BE2C (cell line): Measurements from ENCODE around the gene NEU2.

Experiments used
- DNase-seq: peaks from one replicate; pipeline ENCODE4 v3.0.0-alpha.2; 2020
- H3K27me3 ChIP-seq: fragments of 250-450 bp; sonication (Bioruptor Pico); 2 replicates; pipeline ENCODE4 v1.5.1; 2020; ENCODE audit warnings: mild to moderate bottlenecking
- H3K36me3 ChIP-seq: fragments of 250-450 bp; sonication (Bioruptor Pico); 2 replicates; pipeline ENCODE4 v1.5.1; 2020; ENCODE audit warnings: mild to moderate bottlenecking
- H3K4me1 ChIP-seq: fragments of 250-450 bp; sonication (Bioruptor Pico); 2 replicates; pipeline ENCODE4 v1.5.1; 2020
- H3K4me3 ChIP-seq: 2 replicates; pipeline ENCODE4 v1.5.1; 2011; ENCODE audit warnings: low read depth, low read length
- H3K9me3 ChIP-seq: fragments of 250-450 bp; sonication (Bioruptor Pico); 2 replicates; pipeline ENCODE4 v1.5.1; 2020
- CTCF ChIP-seq: IDR thresholded peaks from 2 replicates; pipeline ENCODE4 v1.5.1; 2012; ENCODE audit warnings: mild to moderate bottlenecking, low read depth, low read length

Gene NEU2

DNA sequence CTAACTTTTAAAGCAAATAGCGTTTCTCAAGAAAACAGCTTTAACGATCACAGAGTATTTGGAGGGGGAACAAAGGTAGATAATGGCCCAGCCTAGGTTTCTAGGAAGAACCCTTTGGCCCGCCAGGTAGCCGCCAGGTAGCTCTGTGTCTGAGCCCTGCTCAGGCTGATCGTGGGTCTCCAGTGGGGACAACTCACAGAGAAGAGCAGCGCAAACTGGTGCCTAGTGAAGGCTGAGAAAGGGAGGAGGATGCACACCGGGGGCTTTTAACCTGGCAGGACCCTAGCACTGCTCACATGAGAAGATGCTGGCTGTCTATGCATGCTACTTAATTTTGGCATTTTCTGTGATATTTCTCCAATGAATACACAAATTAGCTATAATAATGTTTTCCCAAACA is 25.2 kb upstream of the NEU2 start:
- no peak for TF ChIP-seq CTCF
- Histone ChIP-seq H3K9me3 (no peaks in the 10 kb centered on the region), H3K4me1 (no peaks in the 10 kb centered on the region), H3K27me3 (peaks cover 17% of the 10 kb centered on the region), H3K4me3 (no peak overlapping the region), H3K36me3 (no peaks in the 10 kb centered on the region)
- no peak for DNase-seq

DNA sequence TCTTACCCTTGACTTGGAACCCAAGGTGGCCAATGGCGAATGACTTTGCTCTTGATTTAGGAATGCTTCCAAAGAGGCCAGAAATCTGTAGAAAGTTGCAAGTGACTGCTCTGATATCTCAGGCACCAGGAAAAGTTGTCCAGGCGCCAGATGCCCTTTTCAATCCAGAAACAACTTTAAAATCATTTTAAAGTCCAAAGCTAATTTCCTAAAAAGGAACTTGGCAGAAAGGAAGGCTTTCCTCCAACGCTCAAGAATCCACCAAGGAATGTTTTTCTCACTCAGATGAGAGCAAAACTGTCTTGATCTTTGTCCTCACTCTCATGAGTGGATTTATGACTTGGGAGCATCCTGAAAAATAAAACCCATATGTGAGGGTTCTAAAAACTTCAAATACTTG is 24.7 kb upstream of the NEU2 start:
- no peaks in the 10 kb centered on the region for H3K36me3 ChIP-seq
- no peak for DNase-seq
- peaks cover 17% of the 10 kb centered on the region for H3K27me3 ChIP-seq
- TF ChIP-seq CTCF, result no peak
- no peaks in the 10 kb centered on the region for H3K4me1 ChIP-seq
- H3K4me3 ChIP-seq, result no peak overlapping the region
- no peaks in the 10 kb centered on the region for H3K9me3 ChIP-seq

DNA sequence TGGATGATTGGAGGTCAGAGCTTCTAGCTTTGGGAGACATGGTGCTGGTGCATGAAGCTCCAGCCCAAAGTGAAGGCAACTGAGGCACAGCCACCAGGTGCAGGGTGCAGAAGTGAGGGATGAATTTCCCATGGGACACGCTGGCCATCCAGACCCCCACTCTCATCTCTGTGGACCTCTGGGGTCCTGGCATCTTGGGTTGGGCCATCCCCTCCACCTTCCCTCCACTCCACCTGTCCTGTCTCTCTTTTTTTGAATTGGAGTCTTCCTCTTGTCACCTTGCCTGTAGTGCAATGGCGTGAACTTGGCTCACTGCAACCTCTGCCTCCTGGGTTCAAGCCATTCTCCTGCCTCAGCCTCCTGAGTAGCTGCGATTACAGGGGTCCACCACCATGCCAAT is 22.8 kb upstream of the NEU2 start:
- no peak for DNase-seq
- TF ChIP-seq CTCF, result no peak
- Histone ChIP-seq H3K9me3 (no peaks in the 10 kb centered on the region), H3K27me3 (peaks cover 10% of the 10 kb centered on the region), H3K36me3 (no peaks in the 10 kb centered on the region), H3K4me1 (no peaks in the 10 kb centered on the region), H3K4me3 (no peak overlapping the region)

- Histone ChIP-seq H3K36me3 (no peaks in the 10 kb centered on the region), H3K27me3 (peaks cover 2% of the 10 kb centered on the region), H3K4me3 (no peak overlapping the region), H3K9me3 (no peaks in the 10 kb centered on the region), H3K4me1 (no peaks in the 10 kb centered on the region)
- TF ChIP-seq CTCF, result no peak
- DNase-seq, result no peak
Measured at GRCh38 chr2:233010569-233011267, 21.8 kb upstream of the NEU2 start.

DNA sequence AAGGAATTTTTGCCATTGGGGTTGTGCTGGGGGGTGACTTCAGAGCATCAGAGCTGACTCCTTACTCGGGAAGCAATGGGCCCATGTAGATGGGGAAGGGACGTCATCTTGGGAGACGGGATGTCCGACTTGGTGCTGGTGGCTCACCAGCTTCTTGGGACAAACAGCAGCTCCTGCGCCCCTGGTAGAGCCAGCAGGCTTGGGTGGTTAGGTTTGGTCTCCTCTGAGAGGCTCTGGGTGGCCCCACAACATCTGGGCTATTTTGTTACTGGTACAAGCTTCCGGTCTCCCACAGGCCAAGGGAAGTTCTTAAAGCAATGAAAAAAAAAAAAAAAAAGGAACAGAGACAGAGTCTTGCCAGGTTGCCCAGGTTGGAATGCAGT is 21.2 kb upstream of the NEU2 start:
- H3K27me3 ChIP-seq, result no peaks in the 10 kb centered on the region
- no peak overlapping the region for H3K4me3 ChIP-seq
- no peaks in the 10 kb centered on the region for H3K4me1 ChIP-seq
- TF ChIP-seq CTCF, result no peak
- H3K36me3 ChIP-seq, result no peaks in the 10 kb centered on the region
- DNase-seq, result no peak
- no peaks in the 10 kb centered on the region for H3K9me3 ChIP-seq

GRCh38 chr2:233011702-233012131 is 20.8 kb upstream of the NEU2 start:
- no peaks in the 10 kb centered on the region for H3K4me1 ChIP-seq
- H3K27me3 ChIP-seq, result no peaks in the 10 kb centered on the region
- H3K9me3 ChIP-seq, result no peaks in the 10 kb centered on the region
- H3K36me3 ChIP-seq, result no peaks in the 10 kb centered on the region
- TF ChIP-seq CTCF, result no peak
- H3K4me3 ChIP-seq, result no peak overlapping the region
- DNase-seq, result no peak
